ENCODE measurements around the gene ZC3H12D.

DNA sequence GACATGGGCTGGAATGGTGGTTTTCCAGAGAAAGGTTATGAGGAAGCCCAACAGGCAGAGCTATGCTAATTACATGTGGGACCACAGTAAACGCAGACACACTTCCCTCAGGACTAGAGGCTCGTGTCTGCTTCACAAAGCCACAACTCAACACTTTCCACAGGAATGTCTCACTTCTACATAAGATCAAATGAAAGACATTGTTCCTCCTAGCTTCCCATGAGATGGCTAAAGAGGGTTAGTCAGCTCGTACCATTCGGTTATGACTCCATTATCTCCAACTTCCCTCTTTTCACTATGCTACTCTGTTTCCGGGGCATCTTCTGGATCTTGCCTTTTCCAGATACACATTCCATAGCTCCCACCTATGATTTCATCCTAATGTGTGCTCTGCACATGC is 29.1 kb upstream of the ZC3H12D start:
- TF ChIP-seq, protein P1, sequence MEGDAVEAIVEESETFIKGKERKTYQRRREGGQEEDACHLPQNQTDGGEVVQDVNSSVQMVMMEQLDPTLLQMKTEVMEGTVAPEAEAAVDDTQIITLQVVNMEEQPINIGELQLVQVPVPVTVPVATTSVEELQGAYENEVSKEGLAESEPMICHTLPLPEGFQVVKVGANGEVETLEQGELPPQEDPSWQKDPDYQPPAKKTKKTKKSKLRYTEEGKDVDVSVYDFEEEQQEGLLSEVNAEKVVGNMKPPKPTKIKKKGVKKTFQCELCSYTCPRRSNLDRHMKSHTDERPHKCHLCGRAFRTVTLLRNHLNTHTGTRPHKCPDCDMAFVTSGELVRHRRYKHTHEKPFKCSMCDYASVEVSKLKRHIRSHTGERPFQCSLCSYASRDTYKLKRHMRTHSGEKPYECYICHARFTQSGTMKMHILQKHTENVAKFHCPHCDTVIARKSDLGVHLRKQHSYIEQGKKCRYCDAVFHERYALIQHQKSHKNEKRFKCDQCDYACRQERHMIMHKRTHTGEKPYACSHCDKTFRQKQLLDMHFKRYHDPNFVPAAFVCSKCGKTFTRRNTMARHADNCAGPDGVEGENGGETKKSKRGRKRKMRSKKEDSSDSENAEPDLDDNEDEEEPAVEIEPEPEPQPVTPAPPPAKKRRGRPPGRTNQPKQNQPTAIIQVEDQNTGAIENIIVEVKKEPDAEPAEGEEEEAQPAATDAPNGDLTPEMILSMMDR (IDR thresholded peaks at IDR 0.05 in 2 of 3, conservative IDR thresholded peaks at IDR 0.05 in 1 of 3; ENCODE audit: insufficient read depth in 2 of 3, low read depth in 1 of 3, low read length in 3 of 3), result no peak
- TF ChIP-seq RAD21 (CRISPR knock-in tag; conservative IDR thresholded peaks at IDR 0.05 in 1 of 2, IDR thresholded peaks at IDR 0.05 in 1 of 2), result no peak
- TF ChIP-seq ZNF561 (CRISPR knock-in tag; conservative IDR thresholded peaks at IDR 0.05), result no peak
- TF ChIP-seq, protein P2, sequence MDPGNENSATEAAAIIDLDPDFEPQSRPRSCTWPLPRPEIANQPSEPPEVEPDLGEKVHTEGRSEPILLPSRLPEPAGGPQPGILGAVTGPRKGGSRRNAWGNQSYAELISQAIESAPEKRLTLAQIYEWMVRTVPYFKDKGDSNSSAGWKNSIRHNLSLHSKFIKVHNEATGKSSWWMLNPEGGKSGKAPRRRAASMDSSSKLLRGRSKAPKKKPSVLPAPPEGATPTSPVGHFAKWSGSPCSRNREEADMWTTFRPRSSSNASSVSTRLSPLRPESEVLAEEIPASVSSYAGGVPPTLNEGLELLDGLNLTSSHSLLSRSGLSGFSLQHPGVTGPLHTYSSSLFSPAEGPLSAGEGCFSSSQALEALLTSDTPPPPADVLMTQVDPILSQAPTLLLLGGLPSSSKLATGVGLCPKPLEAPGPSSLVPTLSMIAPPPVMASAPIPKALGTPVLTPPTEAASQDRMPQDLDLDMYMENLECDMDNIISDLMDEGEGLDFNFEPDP (CRISPR knock-in tag; IDR thresholded peaks at IDR 0.05), result no peak
- TF ChIP-seq SOX6 (IDR thresholded peaks at IDR 0.05), result no peak
- TF ChIP-seq, protein P3, sequence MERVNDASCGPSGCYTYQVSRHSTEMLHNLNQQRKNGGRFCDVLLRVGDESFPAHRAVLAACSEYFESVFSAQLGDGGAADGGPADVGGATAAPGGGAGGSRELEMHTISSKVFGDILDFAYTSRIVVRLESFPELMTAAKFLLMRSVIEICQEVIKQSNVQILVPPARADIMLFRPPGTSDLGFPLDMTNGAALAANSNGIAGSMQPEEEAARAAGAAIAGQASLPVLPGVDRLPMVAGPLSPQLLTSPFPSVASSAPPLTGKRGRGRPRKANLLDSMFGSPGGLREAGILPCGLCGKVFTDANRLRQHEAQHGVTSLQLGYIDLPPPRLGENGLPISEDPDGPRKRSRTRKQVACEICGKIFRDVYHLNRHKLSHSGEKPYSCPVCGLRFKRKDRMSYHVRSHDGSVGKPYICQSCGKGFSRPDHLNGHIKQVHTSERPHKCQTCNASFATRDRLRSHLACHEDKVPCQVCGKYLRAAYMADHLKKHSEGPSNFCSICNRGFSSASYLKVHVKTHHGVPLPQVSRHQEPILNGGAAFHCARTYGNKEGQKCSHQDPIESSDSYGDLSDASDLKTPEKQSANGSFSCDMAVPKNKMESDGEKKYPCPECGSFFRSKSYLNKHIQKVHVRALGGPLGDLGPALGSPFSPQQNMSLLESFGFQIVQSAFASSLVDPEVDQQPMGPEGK (CRISPR knock-in tag; IDR thresholded peaks at IDR 0.05; ENCODE audit: borderline replicate concordance), result no peak
- no peak for TF ChIP-seq BHLHE40 (IDR thresholded peaks at IDR 0.05; ENCODE audit: low read length)
- no peak for TF ChIP-seq KDM1A (IDR thresholded peaks at IDR 0.05)
- no peak for TF ChIP-seq SMARCA4 (IDR thresholded peaks at IDR 0.05)
- no peak for TF ChIP-seq ZNF384 (IDR thresholded peaks at IDR 0.05; ENCODE audit: low read depth, low read length)
- TF ChIP-seq ZFP30 (CRISPR knock-in tag; IDR thresholded peaks at IDR 0.05; ENCODE audit: borderline replicate concordance), result no peak
- no peak for TF ChIP-seq RFX5 (IDR thresholded peaks at IDR 0.05; ENCODE audit: low read depth, low read length)
- TF ChIP-seq ZKSCAN8 (CRISPR knock-in tag; IDR thresholded peaks at IDR 0.05), result no peak

Measured in K562 (cell line).